GM23338 (cell line): ENCODE data around the gene STX16. TPM values are rescaled to one million over a fixed set of nuclear protein-coding genes. Genes with fewer than 3 reads are reported as not detected.
A peak's percentile ranks its signal among the peaks of the same experiment; 100 is the strongest.

ENCODE experiments used
- ATAC-seq: fragments of 200-7000 bp; cut with Tn5 transposase; 3 replicates; pipeline ENCODE4 v1.9.1; 2020
- DNase-seq: peaks from one replicate; pipeline ENCODE4 v3.0.0-alpha.2; 2015; ENCODE audit warnings: low spot score
- H2AFZ ChIP-seq: fragments of 200-600 bp; sonication (generic); 2 replicates; pipeline ENCODE4 v1.8.0; 2016; ENCODE audit warnings: antibody characterized with exemption, mild to moderate bottlenecking, moderate library complexity
- H3F3A ChIP-seq: fragments of 200-600 bp; sonication (generic); replicated peaks from 2 replicates; pipeline ENCODE4 v1.8.0; 2017; ENCODE audit warnings: antibody characterized with exemption, mixed run types, low read depth
- H3K27ac ChIP-seq: fragments of 200-600 bp; sonication (generic); 2 replicates; pipeline ENCODE4 v1.6.1; 2016; ENCODE audit warnings: low read depth
- H3K27me3 ChIP-seq: fragments of 200-600 bp; sonication (generic); 2 replicates; pipeline ENCODE4 v1.8.0; 2016; ENCODE audit warnings: mild to moderate bottlenecking, mixed run types, moderate library complexity; ENCODE audit not compliant: insufficient read depth
- H3K36me3 ChIP-seq: fragments of 200-600 bp; sonication (generic); 2 replicates; pipeline ENCODE4 v1.8.0; 2016; ENCODE audit warnings: mild to moderate bottlenecking; ENCODE audit not compliant: insufficient read depth
- H3K4me1 ChIP-seq: fragments of 200-600 bp; sonication (generic); 2 replicates; pipeline ENCODE4 v1.8.0; 2016; ENCODE audit warnings: mild to moderate bottlenecking, moderate library complexity; ENCODE audit not compliant: insufficient read depth
- H3K4me2 ChIP-seq: fragments of 200-600 bp; sonication (generic); 2 replicates; pipeline ENCODE4 v1.7.1; 2017; ENCODE audit warnings: mixed run types
- H3K4me3 ChIP-seq: fragments of 200-600 bp; sonication (generic); 2 replicates; pipeline ENCODE4 v1.6.1; 2016; ENCODE audit warnings: mixed run types
- H3K79me2 ChIP-seq: fragments of 200-600 bp; sonication (generic); replicated peaks from 2 replicates; pipeline ENCODE4 v1.8.0; 2017; ENCODE audit warnings: mild to moderate bottlenecking; ENCODE audit not compliant: insufficient read depth
- H3K9me2 ChIP-seq: fragments of 200-600 bp; sonication (generic); 2 replicates; pipeline ENCODE4 v1.8.0; 2017; ENCODE audit not compliant: insufficient read depth
- H4K20me1 ChIP-seq: fragments of 200-600 bp; sonication (generic); replicated peaks from 2 replicates; pipeline ENCODE4 v1.8.0; 2017; ENCODE audit warnings: mild to moderate bottlenecking; ENCODE audit not compliant: insufficient read depth
- H3K27ac Mint-ChIP-seq: 2 replicates; pipeline ENCODE4 v1.8.0; 2020; ENCODE audit warnings: inconsistent platforms, mild to moderate bottlenecking, moderate library complexity, mixed read lengths
- H3K27me3 Mint-ChIP-seq: 3 replicates; pipeline ENCODE4 v1.8.0; 2022; ENCODE audit warnings: low read depth, mild to moderate bottlenecking, moderate library complexity, mixed read lengths, inconsistent platforms; ENCODE audit not compliant: insufficient read depth, poor library complexity
- H3K36me3 Mint-ChIP-seq: 3 replicates; pipeline ENCODE4 v1.8.0; 2021; ENCODE audit warnings: low read depth, mild to moderate bottlenecking, inconsistent platforms, moderate library complexity, mixed read lengths
- H3K4me1 Mint-ChIP-seq: 3 replicates; pipeline ENCODE4 v1.8.0; 2020; ENCODE audit warnings: mild to moderate bottlenecking, inconsistent platforms, mixed read lengths
- H3K4me3 Mint-ChIP-seq: 3 replicates; pipeline ENCODE4 v1.8.0; 2021; ENCODE audit warnings: moderate library complexity, mild to moderate bottlenecking, inconsistent platforms, mixed read lengths
- H3K9me3 Mint-ChIP-seq: 3 replicates; pipeline ENCODE4 v1.8.0; 2020; ENCODE audit warnings: moderate library complexity, mild to moderate bottlenecking, inconsistent platforms, mixed read lengths
- CREB1 ChIP-seq: fragments of 250-450 bp; sonication (Bioruptor Pico); IDR thresholded peaks from 2 replicates; pipeline ENCODE4 v1.5.0; 2020; ENCODE audit warnings: low read depth, mild to moderate bottlenecking, moderate library complexity
- ETS1 ChIP-seq: IDR thresholded peaks from 2 replicates; pipeline ENCODE4 v1.6.1; 2016; ENCODE audit warnings: antibody characterized with exemption
- EZH2 ChIP-seq: fragments of 200-600 bp; sonication (generic); IDR thresholded peaks from one replicate; pipeline ENCODE4 v1.8.0; 2017; ENCODE audit warnings: antibody characterized with exemption, mild to moderate bottlenecking, low read depth; ENCODE audit not compliant: unreplicated experiment
- JUNB ChIP-seq: IDR thresholded peaks from one replicate; pipeline ENCODE4 v1.6.1; 2016; ENCODE audit warnings: antibody characterized with exemption; ENCODE audit not compliant: unreplicated experiment
- NANOG ChIP-seq: IDR thresholded peaks from 2 replicates; pipeline ENCODE4 v1.6.1; 2016; ENCODE audit warnings: antibody characterized with exemption, borderline replicate concordance
- POLR2AphosphoS5 ChIP-seq: IDR thresholded peaks from 2 replicates; pipeline ENCODE4 v1.6.1; 2016; ENCODE audit warnings: antibody characterized with exemption, low read depth
- REST ChIP-seq: IDR thresholded peaks from one replicate; pipeline ENCODE4 v1.6.1; 2018; ENCODE audit warnings: antibody characterized with exemption; ENCODE audit not compliant: unreplicated experiment
- STAT1 ChIP-seq: IDR thresholded peaks from one replicate; pipeline ENCODE4 v1.6.1; 2016; ENCODE audit warnings: antibody characterized with exemption; ENCODE audit not compliant: unreplicated experiment
- ZNF114 ChIP-seq: fragments of 250-450 bp; sonication (Bioruptor Pico); IDR thresholded peaks from 2 replicates; pipeline ENCODE4 v1.5.0; 2020; ENCODE audit warnings: mild to moderate bottlenecking, moderate library complexity
- ZNF462 ChIP-seq: fragments of 250-450 bp; sonication (Bioruptor Pico); IDR thresholded peaks from 2 replicates; pipeline ENCODE4 v1.5.0; 2020; ENCODE audit warnings: mild to moderate bottlenecking, moderate library complexity
- polyA plus RNA-seq: library from polyadenylated mRNA; unstranded; fragments of >200 nt; fragmentation: Nextera tagmentation; extraction: Ambion mirVana; gene quantifications from 2 replicates; pipeline ENCODE4 v1.2.1, GENCODE V29; 2016
- total RNA-seq: library from RNA; depleted of rRNA; stranded (reverse); fragments of >200 nt; shearing (Covaris generic); gene quantifications from 2 replicates; pipeline ENCODE4 v1.2.3, GENCODE V29; 2014

The STX16 gene
- total and polyA plus RNA-seq, 2 experiments from 2014 or later, result 31.2 to 70.5 TPM

- DNase-seq (peak; percentile 37), ATAC-seq (no peak)
- H3K36me3 ChIP-seq, result no peaks in the 10 kb centered on the region
- H3K4me3 ChIP-seq, result peak overlapping the region; percentile 55
- H3K4me2 ChIP-seq, result peak overlapping the region; percentile 78
- H3K79me2 ChIP-seq, result peaks cover 48% of the 10 kb centered on the region
- Mint-ChIP-seq H3K27ac (peak overlapping the region; percentile 99), H3K9me3 (peaks cover 3% of the 10 kb centered on the region; the same call in 2 of the 3 replicates), H3K4me3 (peak overlapping the region; percentile 99), H3K27me3 (peaks cover 13% of the 10 kb centered on the region), H3K4me1 (peaks cover 41% of the 10 kb centered on the region), H3K36me3 (peaks cover 3% of the 10 kb centered on the region; the same call in 2 of the 3 replicates)
- peak overlapping the region; percentile 97 for H3K27ac ChIP-seq
- H3K27me3 ChIP-seq, result peaks cover 13% of the 10 kb centered on the region
- no peaks in the 10 kb centered on the region for H4K20me1 ChIP-seq
- no peak overlapping the region for H2AFZ ChIP-seq
- H3K4me1 ChIP-seq, result peaks cover 48% of the 10 kb centered on the region
- TF ChIP-seq REST, result no peak
- TF ChIP-seq ZNF114, result no peak
- TF ChIP-seq STAT1, result no peak
- no peak for TF ChIP-seq POLR2AphosphoS5
- no peak for TF ChIP-seq JUNB
- TF ChIP-seq ETS1, result no peak
- TF ChIP-seq EZH2, result no peak
- TF ChIP-seq CREB1 (CRISPR knock-in tag), result no peak
- no peak for TF ChIP-seq NANOG
- TF ChIP-seq ZNF462 (CRISPR knock-in tag), result no peak
- H3F3A ChIP-seq, result no peaks in the 10 kb centered on the region
- H3K9me2 ChIP-seq, result no peaks in the 10 kb centered on the region
These were observed 469 bp downstream of the STX16 start for GRCh38 chr20:58651559-58651945.
